ENCODE data around the gene LIPC.

The LIPC gene

GRCh38 chr15:58551084-58551763 is 119.4 kb downstream of the LIPC start:
- TF ChIP-seq RAD21 (IDR thresholded peaks at IDR 0.05; ENCODE audit: low read depth): no peak
- TF ChIP-seq CREB1 (IDR thresholded peaks at IDR 0.05; ENCODE audit: low read depth): no peak
- TF ChIP-seq CEBPB (IDR thresholded peaks at IDR 0.05): no peak
- TF ChIP-seq, protein P1, sequence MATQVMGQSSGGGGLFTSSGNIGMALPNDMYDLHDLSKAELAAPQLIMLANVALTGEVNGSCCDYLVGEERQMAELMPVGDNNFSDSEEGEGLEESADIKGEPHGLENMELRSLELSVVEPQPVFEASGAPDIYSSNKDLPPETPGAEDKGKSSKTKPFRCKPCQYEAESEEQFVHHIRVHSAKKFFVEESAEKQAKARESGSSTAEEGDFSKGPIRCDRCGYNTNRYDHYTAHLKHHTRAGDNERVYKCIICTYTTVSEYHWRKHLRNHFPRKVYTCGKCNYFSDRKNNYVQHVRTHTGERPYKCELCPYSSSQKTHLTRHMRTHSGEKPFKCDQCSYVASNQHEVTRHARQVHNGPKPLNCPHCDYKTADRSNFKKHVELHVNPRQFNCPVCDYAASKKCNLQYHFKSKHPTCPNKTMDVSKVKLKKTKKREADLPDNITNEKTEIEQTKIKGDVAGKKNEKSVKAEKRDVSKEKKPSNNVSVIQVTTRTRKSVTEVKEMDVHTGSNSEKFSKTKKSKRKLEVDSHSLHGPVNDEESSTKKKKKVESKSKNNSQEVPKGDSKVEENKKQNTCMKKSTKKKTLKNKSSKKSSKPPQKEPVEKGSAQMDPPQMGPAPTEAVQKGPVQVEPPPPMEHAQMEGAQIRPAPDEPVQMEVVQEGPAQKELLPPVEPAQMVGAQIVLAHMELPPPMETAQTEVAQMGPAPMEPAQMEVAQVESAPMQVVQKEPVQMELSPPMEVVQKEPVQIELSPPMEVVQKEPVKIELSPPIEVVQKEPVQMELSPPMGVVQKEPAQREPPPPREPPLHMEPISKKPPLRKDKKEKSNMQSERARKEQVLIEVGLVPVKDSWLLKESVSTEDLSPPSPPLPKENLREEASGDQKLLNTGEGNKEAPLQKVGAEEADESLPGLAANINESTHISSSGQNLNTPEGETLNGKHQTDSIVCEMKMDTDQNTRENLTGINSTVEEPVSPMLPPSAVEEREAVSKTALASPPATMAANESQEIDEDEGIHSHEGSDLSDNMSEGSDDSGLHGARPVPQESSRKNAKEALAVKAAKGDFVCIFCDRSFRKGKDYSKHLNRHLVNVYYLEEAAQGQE (IDR thresholded peaks at IDR 0.05; ENCODE audit: low read depth): no peak
- TF ChIP-seq, protein P2, sequence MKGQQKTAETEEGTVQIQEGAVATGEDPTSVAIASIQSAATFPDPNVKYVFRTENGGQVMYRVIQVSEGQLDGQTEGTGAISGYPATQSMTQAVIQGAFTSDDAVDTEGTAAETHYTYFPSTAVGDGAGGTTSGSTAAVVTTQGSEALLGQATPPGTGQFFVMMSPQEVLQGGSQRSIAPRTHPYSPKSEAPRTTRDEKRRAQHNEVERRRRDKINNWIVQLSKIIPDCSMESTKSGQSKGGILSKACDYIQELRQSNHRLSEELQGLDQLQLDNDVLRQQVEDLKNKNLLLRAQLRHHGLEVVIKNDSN (IDR thresholded peaks at IDR 0.05): no peak
- no peak for TF ChIP-seq TAF1 (IDR thresholded peaks at IDR 0.05; ENCODE audit: low read depth)

DNA sequence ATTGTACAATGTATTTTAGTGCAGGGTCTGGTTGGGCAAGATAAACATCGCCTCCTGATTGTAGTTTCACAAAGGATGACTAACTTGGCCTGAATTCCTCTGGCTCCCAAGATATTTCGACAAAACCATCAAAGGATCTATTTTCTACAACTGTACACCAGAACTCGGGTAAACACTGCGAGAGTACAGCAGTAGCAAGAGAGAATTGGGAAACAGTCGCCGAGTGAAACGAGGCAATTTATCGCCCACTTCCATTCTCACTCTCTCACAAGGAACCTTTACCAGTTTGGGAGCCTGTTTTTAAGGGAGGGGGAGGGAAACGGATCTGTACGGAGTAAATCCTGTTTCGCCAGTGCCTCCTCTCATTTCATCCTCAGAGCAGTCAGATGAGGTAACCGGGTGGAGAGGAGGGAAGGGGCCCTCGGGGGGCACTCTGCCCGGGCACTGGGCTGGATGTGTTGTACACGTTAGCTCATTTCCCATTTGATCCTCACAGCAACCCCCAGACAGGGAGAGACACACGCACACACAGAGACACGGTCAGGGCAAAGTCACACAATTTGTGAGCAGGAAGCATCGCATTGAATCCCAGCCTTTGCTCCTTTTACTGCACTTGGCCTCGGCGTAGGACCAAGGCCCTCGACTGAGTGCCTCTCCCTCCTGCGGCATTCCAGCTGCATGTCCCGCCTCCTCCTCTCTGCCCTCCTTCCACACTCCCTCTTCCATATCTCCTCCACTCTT is 120.1 kb downstream of the LIPC start:
- TF ChIP-seq RAD21 (IDR thresholded peaks at IDR 0.05; ENCODE audit: low read depth) (no peak), TCF12 (IDR thresholded peaks at IDR 0.05; ENCODE audit: low read depth) (no peak), YY1 (IDR thresholded peaks at IDR 0.05; ENCODE audit: low read depth) (no peak), CEBPB (IDR thresholded peaks at IDR 0.05) (no peak)

GRCh38 chr15:58552505-58553364 is 120.9 kb downstream of the LIPC start:
- TF ChIP-seq, protein P1 (IDR thresholded peaks at IDR 0.05; ENCODE audit: low read depth): no peak
- TF ChIP-seq MAX (IDR thresholded peaks at IDR 0.05) (no peak), YY1 (IDR thresholded peaks at IDR 0.05; ENCODE audit: low read depth) (no peak), EP300 (IDR thresholded peaks at IDR 0.05; ENCODE audit: borderline replicate concordance) (no peak), FOXM1 (IDR thresholded peaks at IDR 0.05; ENCODE audit: borderline replicate concordance, low read depth) (no peak), TAF1 (IDR thresholded peaks at IDR 0.05; ENCODE audit: low read depth) (no peak), TEAD4 (IDR thresholded peaks at IDR 0.05) (no peak), ZBTB7A (IDR thresholded peaks at IDR 0.05; ENCODE audit: low read depth) (no peak), CEBPB (IDR thresholded peaks at IDR 0.05) (no peak)
- TF ChIP-seq, protein P2 (IDR thresholded peaks at IDR 0.05): no peak

DNA sequence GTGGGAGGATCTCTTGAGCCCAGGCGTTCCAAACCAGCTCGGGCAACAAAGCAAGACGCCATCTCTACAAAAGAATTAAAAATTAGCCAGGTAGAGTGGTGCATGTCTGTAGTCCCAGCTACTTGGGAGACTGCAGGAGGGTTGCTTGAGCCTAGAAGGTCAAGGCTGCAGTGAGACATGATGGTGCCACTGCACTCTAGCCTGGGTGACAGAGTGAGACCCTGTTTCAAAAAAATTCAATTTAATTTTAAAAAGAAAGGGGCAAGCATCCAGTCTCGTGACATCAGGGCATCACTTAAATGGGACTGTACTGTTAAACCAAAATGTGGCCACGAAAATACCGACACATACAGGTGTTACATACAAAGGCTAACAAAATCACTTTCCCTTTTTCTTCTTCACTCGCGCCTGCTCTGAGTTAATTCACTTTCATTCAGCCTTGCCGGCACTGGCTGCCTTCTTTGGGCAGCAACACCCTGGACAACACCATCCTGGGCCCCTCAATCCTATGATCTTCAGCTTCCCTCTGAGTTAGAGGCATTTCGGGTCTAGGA is 121.7 kb downstream of the LIPC start:
- TF ChIP-seq, protein P2 (IDR thresholded peaks at IDR 0.05): no peak
- TF ChIP-seq TEAD4 (IDR thresholded peaks at IDR 0.05) (no peak), TAF1 (IDR thresholded peaks at IDR 0.05; ENCODE audit: low read depth) (no peak), ZBTB7A (IDR thresholded peaks at IDR 0.05; ENCODE audit: low read depth) (no peak), RAD21 (IDR thresholded peaks at IDR 0.05; ENCODE audit: low read depth) (no peak), YY1 (IDR thresholded peaks at IDR 0.05; ENCODE audit: low read depth) (no peak), CEBPB (IDR thresholded peaks at IDR 0.05) (no peak), EP300 (IDR thresholded peaks at IDR 0.05; ENCODE audit: borderline replicate concordance) (no peak), TCF12 (IDR thresholded peaks at IDR 0.05; ENCODE audit: low read depth) (no peak), FOXM1 (IDR thresholded peaks at IDR 0.05; ENCODE audit: borderline replicate concordance, low read depth) (no peak), CREB1 (IDR thresholded peaks at IDR 0.05; ENCODE audit: low read depth) (no peak), NFIC (IDR thresholded peaks at IDR 0.05) (no peak), EGR1 (IDR thresholded peaks at IDR 0.05) (no peak), MAX (IDR thresholded peaks at IDR 0.05) (no peak)
- TF ChIP-seq, protein P1 (IDR thresholded peaks at IDR 0.05; ENCODE audit: low read depth): no peak
